ENCODE data around the gene UBE2E3.

UBE2E3 gene

DNA sequence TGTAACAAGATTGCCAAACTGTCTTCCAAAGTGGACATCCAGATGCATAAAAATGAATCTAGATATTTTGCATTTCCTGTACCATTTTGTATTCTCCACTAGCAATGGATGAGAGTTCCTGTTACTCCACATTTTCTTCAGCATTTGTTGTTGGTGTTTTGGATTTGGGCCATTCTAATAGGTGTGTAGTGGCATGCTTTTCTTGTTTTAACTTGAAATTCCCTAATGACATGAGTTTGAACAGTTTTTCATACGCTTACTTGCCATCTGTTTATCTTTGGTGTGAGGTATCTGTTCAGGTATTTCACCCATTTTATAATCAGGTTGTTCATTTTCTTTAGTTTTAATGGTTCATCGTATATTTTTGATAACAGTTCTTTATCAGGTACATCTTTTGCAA is 73.9 kb downstream of the UBE2E3 start:
- H3K9me2 ChIP-seq (ENCODE audit: low read depth, low read length): no peaks in the 10 kb centered on the region
- no peak overlapping the region for H2AFZ ChIP-seq (ENCODE audit: low read length)
- no peak overlapping the region for H3K4me2 ChIP-seq (ENCODE audit: low read length)
- H3K27ac ChIP-seq (ENCODE audit: low read depth, low read length, poor library complexity, severe bottlenecking): no peak overlapping the region
- H3K36me3 ChIP-seq (ENCODE audit: insufficient read depth, low read length): no peaks in the 10 kb centered on the region
- no peaks in the 10 kb centered on the region for H3F3A ChIP-seq (ENCODE audit: insufficient read depth, low read length)
- H3K27me3 ChIP-seq (ENCODE audit: insufficient read depth, low read length): no peaks in the 10 kb centered on the region
- no peak overlapping the region for H3K9ac ChIP-seq (ENCODE audit: low read length)
- H4K20me1 ChIP-seq (ENCODE audit: insufficient read depth, low read length): no peaks in the 10 kb centered on the region
- H3K4me1 ChIP-seq (ENCODE audit: insufficient read depth, low read length, severe bottlenecking): no peaks in the 10 kb centered on the region
- no peaks in the 10 kb centered on the region; the same call in 1 of the 2 replicates for H3K79me2 ChIP-seq (ENCODE audit: insufficient read depth, low read length)
- TF ChIP-seq, protein P1, sequence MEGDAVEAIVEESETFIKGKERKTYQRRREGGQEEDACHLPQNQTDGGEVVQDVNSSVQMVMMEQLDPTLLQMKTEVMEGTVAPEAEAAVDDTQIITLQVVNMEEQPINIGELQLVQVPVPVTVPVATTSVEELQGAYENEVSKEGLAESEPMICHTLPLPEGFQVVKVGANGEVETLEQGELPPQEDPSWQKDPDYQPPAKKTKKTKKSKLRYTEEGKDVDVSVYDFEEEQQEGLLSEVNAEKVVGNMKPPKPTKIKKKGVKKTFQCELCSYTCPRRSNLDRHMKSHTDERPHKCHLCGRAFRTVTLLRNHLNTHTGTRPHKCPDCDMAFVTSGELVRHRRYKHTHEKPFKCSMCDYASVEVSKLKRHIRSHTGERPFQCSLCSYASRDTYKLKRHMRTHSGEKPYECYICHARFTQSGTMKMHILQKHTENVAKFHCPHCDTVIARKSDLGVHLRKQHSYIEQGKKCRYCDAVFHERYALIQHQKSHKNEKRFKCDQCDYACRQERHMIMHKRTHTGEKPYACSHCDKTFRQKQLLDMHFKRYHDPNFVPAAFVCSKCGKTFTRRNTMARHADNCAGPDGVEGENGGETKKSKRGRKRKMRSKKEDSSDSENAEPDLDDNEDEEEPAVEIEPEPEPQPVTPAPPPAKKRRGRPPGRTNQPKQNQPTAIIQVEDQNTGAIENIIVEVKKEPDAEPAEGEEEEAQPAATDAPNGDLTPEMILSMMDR (IDR thresholded peaks at IDR 0.05; ENCODE audit: low read length): no peak
- no peak for TF ChIP-seq EZH2 (IDR thresholded peaks at IDR 0.05; ENCODE audit: borderline replicate concordance, low read length)
- no peaks in the 10 kb centered on the region for H3K9me3 ChIP-seq (ENCODE audit: low read length)
- no peak overlapping the region for H3K4me3 ChIP-seq (ENCODE audit: low read depth, low read length, poor library complexity, severe bottlenecking)

DNA sequence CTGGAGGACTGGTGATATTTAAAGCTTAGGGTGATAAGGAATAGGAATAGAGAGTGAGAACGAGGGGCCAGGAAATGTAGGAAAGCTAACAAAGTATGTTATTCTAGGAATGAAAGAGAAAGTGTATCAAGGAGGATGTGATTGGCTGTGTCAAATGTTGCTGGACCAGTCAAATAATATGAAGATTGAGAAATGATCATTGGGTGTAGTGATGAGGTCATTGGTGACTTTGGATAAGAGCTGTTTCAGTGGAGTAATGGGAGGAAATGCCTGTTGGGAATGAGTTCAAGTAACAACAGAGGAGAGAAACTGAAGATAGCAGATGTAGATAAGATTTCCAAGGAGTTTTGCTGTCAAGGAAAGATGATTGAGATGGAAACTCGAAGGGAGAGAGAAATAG is 74.4 kb downstream of the UBE2E3 start:
- H3K9me3 ChIP-seq (ENCODE audit: low read length): no peaks in the 10 kb centered on the region
- H3K4me2 ChIP-seq (ENCODE audit: low read length): no peak overlapping the region
- no peaks in the 10 kb centered on the region for H4K20me1 ChIP-seq (ENCODE audit: insufficient read depth, low read length)
- H2AFZ ChIP-seq (ENCODE audit: low read length): no peak overlapping the region
- no peaks in the 10 kb centered on the region for H3K79me2 ChIP-seq (ENCODE audit: insufficient read depth, low read length)
- H3F3A ChIP-seq (ENCODE audit: insufficient read depth, low read length): no peaks in the 10 kb centered on the region
- H3K9me2 ChIP-seq (ENCODE audit: low read depth, low read length): no peaks in the 10 kb centered on the region
- H3K4me1 ChIP-seq (ENCODE audit: insufficient read depth, low read length, severe bottlenecking): no peaks in the 10 kb centered on the region
- no peaks in the 10 kb centered on the region for H3K36me3 ChIP-seq (ENCODE audit: insufficient read depth, low read length)
- no peak overlapping the region for H3K27ac ChIP-seq (ENCODE audit: low read depth, low read length, poor library complexity, severe bottlenecking)
- H3K27me3 ChIP-seq (ENCODE audit: insufficient read depth, low read length): no peaks in the 10 kb centered on the region
- TF ChIP-seq, protein P1 (IDR thresholded peaks at IDR 0.05; ENCODE audit: low read length): no peak
- TF ChIP-seq EZH2 (IDR thresholded peaks at IDR 0.05; ENCODE audit: borderline replicate concordance, low read length): no peak
- H3K9ac ChIP-seq (ENCODE audit: low read length): no peak overlapping the region
- H3K4me3 ChIP-seq (ENCODE audit: low read depth, low read length, poor library complexity, severe bottlenecking): no peak overlapping the region

DNA sequence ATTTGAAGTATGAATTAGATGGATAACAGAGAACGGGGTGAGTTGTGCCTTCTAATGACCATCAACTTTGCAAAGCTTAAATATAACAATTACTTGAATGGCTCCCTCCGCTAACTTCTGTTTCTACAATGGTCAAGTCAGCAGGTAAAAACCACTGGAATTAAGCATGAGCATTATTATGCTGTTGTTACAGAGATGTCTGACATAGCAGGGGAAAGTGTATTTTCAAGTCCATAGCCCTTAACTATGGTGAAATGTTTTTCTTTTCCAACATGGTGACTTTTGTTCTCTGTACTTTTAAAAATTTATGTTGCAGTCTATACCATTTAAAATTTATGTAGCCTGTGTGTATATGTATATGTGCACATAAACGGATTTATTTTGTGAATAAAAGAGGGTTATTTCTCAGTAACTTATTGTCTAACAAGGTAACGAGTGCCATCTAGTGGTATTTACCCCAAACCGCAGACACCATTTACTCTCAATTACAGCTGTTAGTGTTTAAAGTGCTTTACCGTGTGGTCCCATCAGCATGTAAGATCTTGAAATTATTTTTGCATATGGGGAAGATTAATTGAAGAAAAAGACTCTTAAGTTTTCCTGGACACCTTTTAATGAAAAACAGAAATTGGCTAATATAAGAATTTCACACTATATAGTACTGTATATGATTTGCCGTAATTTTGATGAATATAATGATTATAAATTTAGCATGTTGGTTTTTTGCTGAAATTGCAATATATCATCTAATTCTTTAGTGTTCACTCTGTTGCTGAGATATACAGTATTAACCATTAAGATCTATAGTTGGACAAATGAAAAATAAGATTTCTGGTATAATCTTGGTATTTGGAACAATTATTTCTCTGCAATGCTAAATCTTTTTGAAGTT is 78.2 kb downstream of the UBE2E3 start:
- Histone ChIP-seq H3K9me3 (ENCODE audit: low read length) (no peaks in the 10 kb centered on the region), H2AFZ (ENCODE audit: low read length) (no peak overlapping the region), H3K4me1 (ENCODE audit: insufficient read depth, low read length, severe bottlenecking) (no peaks in the 10 kb centered on the region), H3K4me2 (ENCODE audit: low read length) (no peak overlapping the region), H3F3A (ENCODE audit: insufficient read depth, low read length) (no peaks in the 10 kb centered on the region), H4K20me1 (ENCODE audit: insufficient read depth, low read length) (no peaks in the 10 kb centered on the region), H3K36me3 (ENCODE audit: insufficient read depth, low read length) (peaks cover 3% of the 10 kb centered on the region; the same call in 1 of the 2 replicates), H3K27me3 (ENCODE audit: insufficient read depth, low read length) (no peaks in the 10 kb centered on the region), H3K9me2 (ENCODE audit: low read depth, low read length) (no peaks in the 10 kb centered on the region), H3K9ac (ENCODE audit: low read length) (no peak overlapping the region), H3K27ac (ENCODE audit: low read depth, low read length, poor library complexity, severe bottlenecking) (no peak overlapping the region), H3K79me2 (ENCODE audit: insufficient read depth, low read length) (no peaks in the 10 kb centered on the region), H3K4me3 (ENCODE audit: low read depth, low read length, poor library complexity, severe bottlenecking) (no peak overlapping the region)
- no peak for TF ChIP-seq EZH2 (IDR thresholded peaks at IDR 0.05; ENCODE audit: borderline replicate concordance, low read length)
- TF ChIP-seq, protein P1 (IDR thresholded peaks at IDR 0.05; ENCODE audit: low read length): peak; percentile 95
